Esophagus squamous epithelium (tissue), 4 donors: ENCODE results near the gene CD38.

Experiments
- CTCF ChIP-seq, 6 experiments: fragments of 450-650 bp in 4 of 6; fragments of 200-600 bp in 2 of 6; sonication (generic) in 2 of 6; IDR thresholded peaks; one replicate each; pipeline ENCODE4 v1.5.1; 2016 to 2019; ENCODE audit warnings: antibody characterized with exemption in 6 of 6, mild to moderate bottlenecking in 4 of 6, moderate library complexity in 4 of 6
- POLR2A ChIP-seq, 4 donors: fragments of 450-650 bp; IDR thresholded peaks; one replicate each; pipeline ENCODE4 v1.6.1; 2017; ENCODE audit warnings: antibody characterized with exemption in 4 of 4, mild to moderate bottlenecking in 4 of 4, moderate library complexity in 3 of 4

- no peak for TF ChIP-seq CTCF (IDR thresholded peaks at IDR 0.05)
- TF ChIP-seq POLR2A (IDR thresholded peaks at IDR 0.05) = no peak
These were observed 95.0 kb downstream of the CD38 start for GRCh38 chr4:15873117-15873516.
